ENCODE results near the gene DDX6.

DNA sequence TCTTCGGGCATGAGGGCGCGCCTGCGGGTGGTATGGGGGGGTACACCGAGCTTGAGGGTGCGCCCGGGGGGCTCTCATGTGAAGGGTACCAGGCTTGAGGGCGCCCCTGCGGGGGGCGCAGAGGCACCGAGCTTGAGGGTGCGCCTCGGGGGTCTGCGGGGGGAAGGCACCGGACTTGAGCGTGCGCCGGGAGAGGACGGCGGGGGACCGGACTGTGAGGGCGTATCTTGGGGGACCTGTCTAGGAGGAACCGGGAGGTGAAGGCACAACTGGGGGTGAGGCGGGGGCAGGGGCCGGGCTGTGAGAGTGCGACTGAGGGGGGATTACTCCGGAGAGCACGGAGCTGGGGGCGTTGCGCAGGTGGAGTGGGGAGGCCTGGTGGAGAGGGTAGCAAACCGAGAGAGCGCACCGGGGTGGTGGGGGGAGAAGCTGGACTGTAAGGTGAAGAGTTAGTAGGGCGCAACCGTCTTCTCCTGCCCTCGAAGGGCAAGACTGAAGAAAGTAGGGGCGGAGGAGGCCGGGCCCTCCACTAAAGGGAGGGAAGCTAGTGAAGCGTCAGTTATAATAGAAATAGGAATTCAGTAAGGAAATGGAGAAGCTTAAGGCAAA is 1.1 kb upstream of the DDX6 start:
- no peak for TF ChIP-seq EP300 (IDR thresholded peaks at IDR 0.05)
- TF ChIP-seq FOSL2 (IDR thresholded peaks at IDR 0.05) = no peak
- no peak for TF ChIP-seq FOSL2 (CRISPR knock-in tag; IDR thresholded peaks at IDR 0.05)
- no peak for TF ChIP-seq SREBF2 (IDR thresholded peaks at IDR 0.05)
- TF ChIP-seq EHMT2 (IDR thresholded peaks at IDR 0.05; ENCODE audit: low read depth) = no peak
- TF ChIP-seq, protein P1, sequence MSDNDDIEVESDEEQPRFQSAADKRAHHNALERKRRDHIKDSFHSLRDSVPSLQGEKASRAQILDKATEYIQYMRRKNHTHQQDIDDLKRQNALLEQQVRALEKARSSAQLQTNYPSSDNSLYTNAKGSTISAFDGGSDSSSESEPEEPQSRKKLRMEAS (IDR thresholded peaks at IDR 0.05) = no peak; the same call in 1 of the 2 replicates
- TF ChIP-seq, protein P2, sequence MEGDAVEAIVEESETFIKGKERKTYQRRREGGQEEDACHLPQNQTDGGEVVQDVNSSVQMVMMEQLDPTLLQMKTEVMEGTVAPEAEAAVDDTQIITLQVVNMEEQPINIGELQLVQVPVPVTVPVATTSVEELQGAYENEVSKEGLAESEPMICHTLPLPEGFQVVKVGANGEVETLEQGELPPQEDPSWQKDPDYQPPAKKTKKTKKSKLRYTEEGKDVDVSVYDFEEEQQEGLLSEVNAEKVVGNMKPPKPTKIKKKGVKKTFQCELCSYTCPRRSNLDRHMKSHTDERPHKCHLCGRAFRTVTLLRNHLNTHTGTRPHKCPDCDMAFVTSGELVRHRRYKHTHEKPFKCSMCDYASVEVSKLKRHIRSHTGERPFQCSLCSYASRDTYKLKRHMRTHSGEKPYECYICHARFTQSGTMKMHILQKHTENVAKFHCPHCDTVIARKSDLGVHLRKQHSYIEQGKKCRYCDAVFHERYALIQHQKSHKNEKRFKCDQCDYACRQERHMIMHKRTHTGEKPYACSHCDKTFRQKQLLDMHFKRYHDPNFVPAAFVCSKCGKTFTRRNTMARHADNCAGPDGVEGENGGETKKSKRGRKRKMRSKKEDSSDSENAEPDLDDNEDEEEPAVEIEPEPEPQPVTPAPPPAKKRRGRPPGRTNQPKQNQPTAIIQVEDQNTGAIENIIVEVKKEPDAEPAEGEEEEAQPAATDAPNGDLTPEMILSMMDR (IDR thresholded peaks at IDR 0.05) = no peak
- TF ChIP-seq RAD21 (conservative IDR thresholded peaks at IDR 0.05 in 1 of 2, IDR thresholded peaks at IDR 0.05 in 1 of 2) = no peak
- TF ChIP-seq RFX5 (IDR thresholded peaks at IDR 0.05) = no peak
- TF ChIP-seq, protein P3, sequence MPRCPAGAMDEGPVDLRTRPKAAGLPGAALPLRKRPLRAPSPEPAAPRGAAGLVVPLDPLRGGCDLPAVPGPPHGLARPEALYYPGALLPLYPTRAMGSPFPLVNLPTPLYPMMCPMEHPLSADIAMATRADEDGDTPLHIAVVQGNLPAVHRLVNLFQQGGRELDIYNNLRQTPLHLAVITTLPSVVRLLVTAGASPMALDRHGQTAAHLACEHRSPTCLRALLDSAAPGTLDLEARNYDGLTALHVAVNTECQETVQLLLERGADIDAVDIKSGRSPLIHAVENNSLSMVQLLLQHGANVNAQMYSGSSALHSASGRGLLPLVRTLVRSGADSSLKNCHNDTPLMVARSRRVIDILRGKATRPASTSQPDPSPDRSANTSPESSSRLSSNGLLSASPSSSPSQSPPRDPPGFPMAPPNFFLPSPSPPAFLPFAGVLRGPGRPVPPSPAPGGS (IDR thresholded peaks at IDR 0.05) = no peak
